NCI-H2029 (cell line): ENCODE data around the gene WWOX.

Source experiments
- DNase-seq: peaks from one replicate; lab custom pipeline; 2025; lab: John Stamatoyannopoulos, UW

The WWOX gene

GRCh38 chr16:79069633-79070032, 970.2 kb downstream of the WWOX start:
- DNase-seq: no peak

GRCh38 chr16:79071424-79071823, 972.0 kb downstream of the WWOX start:
- DNase-seq: no peak

- DNase-seq: no peak
These were observed 973.1 kb downstream of the WWOX start for GRCh38 chr16:79072517-79072916.

GRCh38 chr16:79073566-79073965, 974.1 kb downstream of the WWOX start:
- DNase-seq: no peak

- no peak for DNase-seq
These were observed 975.1 kb downstream of the WWOX start for GRCh38 chr16:79074541-79074940.

GRCh38 chr16:79074951-79075350, 975.5 kb downstream of the WWOX start:
- DNase-seq: no peak

GRCh38 chr16:79076047-79076767, 976.8 kb downstream of the WWOX start:
- no peak for DNase-seq

GRCh38 chr16:79077346-79077745, 977.9 kb downstream of the WWOX start:
- no peak for DNase-seq

GRCh38 chr16:79079656-79080420, 980.4 kb downstream of the WWOX start:
- no peak for DNase-seq

GRCh38 chr16:79081297-79082066, 982.0 kb downstream of the WWOX start:
- DNase-seq: no peak

GRCh38 chr16:79082970-79083369, 983.5 kb downstream of the WWOX start:
- no peak for DNase-seq

GRCh38 chr16:79083508-79084299, 984.2 kb downstream of the WWOX start:
- no peak for DNase-seq

- no peak for DNase-seq
These were observed 989.5 kb downstream of the WWOX start for GRCh38 chr16:79088971-79089370.

GRCh38 chr16:79089735-79090284, 990.4 kb downstream of the WWOX start:
- DNase-seq: no peak

- DNase-seq: no peak
These were observed 991.5 kb downstream of the WWOX start for GRCh38 chr16:79090966-79091365.

GRCh38 chr16:79092846-79093245, 993.4 kb downstream of the WWOX start:
- no peak for DNase-seq

GRCh38 chr16:79093554-79093967, 994.1 kb downstream of the WWOX start:
- no peak for DNase-seq

GRCh38 chr16:79096246-79096645, 996.8 kb downstream of the WWOX start:
- DNase-seq: no peak

GRCh38 chr16:79097166-79097565, 997.7 kb downstream of the WWOX start:
- DNase-seq: no peak

- DNase-seq: no peak
These were observed 998.3 kb downstream of the WWOX start for GRCh38 chr16:79097771-79098170.

- no peak for DNase-seq
These were observed 999.5 kb downstream of the WWOX start for GRCh38 chr16:79098907-79099306.

GRCh38 chr16:79099716-79100115, 1000.3 kb downstream of the WWOX start:
- DNase-seq: no peak
